Adrenal gland (tissue), 12 donors: ENCODE measurements around the gene DPY30. TPM values are rescaled to one million over a fixed set of nuclear protein-coding genes. Genes with fewer than 3 reads are reported as not detected.

Source experiments
- DNase-seq, 7 donors: peaks; one replicate each; pipeline ENCODE4 v3.0.0-alpha.2; 2019 to 2020
- H3K27ac ChIP-seq, 5 donors: fragments of 200-600 bp; sonication (generic) in 4 of 5; 1 replicate in 3 of 5; 2 replicates in 2 of 5; pipeline versions ENCODE4 v1.5.1 to v1.8.0; 2016 to 2020; ENCODE audit warnings: mild to moderate bottlenecking in 1 of 5
- H3K27me3 ChIP-seq: fragments of 200-600 bp; 2 replicates; pipeline ENCODE4 v1.8.0; 2021
- H3K36me3 ChIP-seq, 2 donors: fragments of 200-600 bp; replicated peaks in 1 of 2; 1 replicate in 1 of 2; 2 replicates in 1 of 2; pipeline versions ENCODE4 v1.5.1 to v1.8.0; 2018 to 2022
- H3K4me1 ChIP-seq, 2 donors: fragments of 200-600 bp; replicated peaks in 1 of 2; 1 replicate in 1 of 2; 2 replicates in 1 of 2; pipeline versions ENCODE4 v1.5.1 to v1.8.0; 2018 to 2021
- H3K4me3 ChIP-seq, 4 donors: fragments of 200-600 bp; sonication (generic) in 3 of 4; one replicate each; pipeline ENCODE4 v1.5.1; 2016 to 2018
- H3K9me3 ChIP-seq, 3 donors: fragments of 200-600 bp; sonication (generic) in 1 of 3; replicated peaks in 1 of 3; 1 replicate in 2 of 3; 2 replicates in 1 of 3; pipeline versions ENCODE4 v1.5.1 to v1.8.0; 2016 to 2021
- POLR2A ChIP-seq, 2 donors: fragments of 450-650 bp; IDR thresholded peaks; one replicate each; pipeline ENCODE4 v1.6.1; 2017; ENCODE audit warnings: antibody characterized with exemption in 2 of 2, mild to moderate bottlenecking in 2 of 2, moderate library complexity in 1 of 2
- WGBS, 4 donors: extraction: QIAGEN DNeasy Blood & Tissue Kit in 2 of 4; methylation state at CpG; one replicate each; pipeline versions ENCODE4 v1.1.5 to v1.1.7; 2013 to 2017; 5-methylcytosine and 5-hydroxymethylcytosine counted together
- intact Hi-C, 2 donors: fragments of 100-400 bp; cut with DNase I; formaldehyde crosslinking; loops; one replicate each; pipeline versions ENCODE4 v1.14.1 to v1.15.0; 2022 to 2023
- polyA plus RNA-seq, 3 donors: library from polyadenylated mRNA; stranded (reverse); fragments of 200-250 nt in 2 of 3; fragments of 350-450 nt in 1 of 3; fragmentation: Illumina TruSeq in 1 of 3; extraction: RNeasy Lipid Tissue Mini Kit (QIAGEN cat#74804) in 1 of 3; gene quantifications; one replicate each; pipeline ENCODE4 v1.2.3, GENCODE V29; 2013 to 2014
- total RNA-seq, 9 donors: library from RNA; depleted of rRNA in 4 of 9; stranded (reverse); fragments of >200 nt in 4 of 9; fragments of 120-200 nt in 1 of 9; fragmentation: NEBNext Ultra II Directional in 1 of 9; extraction: Animal tissue kit (Norgen Biotek cat#: 25700) in 1 of 9; gene quantifications; one replicate each; pipeline versions ENCODE4 v1.1.0 to v1.2.4, GENCODE V29; 2013 to 2023
- TF ChIP-seq, protein P1 (sequence below), 6 experiments: fragments of 450-650 bp in 4 of 6; fragments of 200-600 bp in 2 of 6; sonication (generic) in 1 of 6; IDR thresholded peaks; 1 replicate in 5 of 6; 2 replicates in 1 of 6; pipeline versions ENCODE4 v1.5.1 to v1.8.0; 2016 to 2021; ENCODE audit warnings: antibody characterized with exemption in 6 of 6, mild to moderate bottlenecking in 2 of 6, moderate library complexity in 1 of 6
- donor health status: healthy with polysubstance abuse.
- donor health status: Bipolar disorder and iron deficiency.
- donor health status: DM: yes; HTN: yes; CAD: no.
- donor health status: DM: no; HTN: no; CAD: no.
- donor health status: DM: no; HTN: no; CAD: no.
- donor health status: DM: yes; HTN: yes; CAD: no.

The DPY30 gene
- total and polyA plus RNA-seq, 12 donors, result 69.5 to 177 (median 94.2) TPM

GRCh38 chr2:32002406-32002805 lies 37.2 kb downstream of the DPY30 start:
- no peak overlapping the region for H3K27ac ChIP-seq
- intact Hi-C loops, result no loop called here
- peaks cover 0 to 13% of the 10 kb centered on the region in 2 donors for H3K4me1 ChIP-seq
- 89 to 93% (median 92%) methylated on average over 3 of the region's 3 CpGs for WGBS, 4 donors
- no peak for TF ChIP-seq POLR2A (IDR thresholded peaks at IDR 0.05)
- TF ChIP-seq, protein P1, sequence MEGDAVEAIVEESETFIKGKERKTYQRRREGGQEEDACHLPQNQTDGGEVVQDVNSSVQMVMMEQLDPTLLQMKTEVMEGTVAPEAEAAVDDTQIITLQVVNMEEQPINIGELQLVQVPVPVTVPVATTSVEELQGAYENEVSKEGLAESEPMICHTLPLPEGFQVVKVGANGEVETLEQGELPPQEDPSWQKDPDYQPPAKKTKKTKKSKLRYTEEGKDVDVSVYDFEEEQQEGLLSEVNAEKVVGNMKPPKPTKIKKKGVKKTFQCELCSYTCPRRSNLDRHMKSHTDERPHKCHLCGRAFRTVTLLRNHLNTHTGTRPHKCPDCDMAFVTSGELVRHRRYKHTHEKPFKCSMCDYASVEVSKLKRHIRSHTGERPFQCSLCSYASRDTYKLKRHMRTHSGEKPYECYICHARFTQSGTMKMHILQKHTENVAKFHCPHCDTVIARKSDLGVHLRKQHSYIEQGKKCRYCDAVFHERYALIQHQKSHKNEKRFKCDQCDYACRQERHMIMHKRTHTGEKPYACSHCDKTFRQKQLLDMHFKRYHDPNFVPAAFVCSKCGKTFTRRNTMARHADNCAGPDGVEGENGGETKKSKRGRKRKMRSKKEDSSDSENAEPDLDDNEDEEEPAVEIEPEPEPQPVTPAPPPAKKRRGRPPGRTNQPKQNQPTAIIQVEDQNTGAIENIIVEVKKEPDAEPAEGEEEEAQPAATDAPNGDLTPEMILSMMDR (IDR thresholded peaks at IDR 0.05), result no peak
- H3K27me3 ChIP-seq, result no peaks in the 10 kb centered on the region
- no peaks in the 10 kb centered on the region for H3K36me3 ChIP-seq
- no peak for DNase-seq
- H3K9me3 ChIP-seq, result no peaks in the 10 kb centered on the region
- no peak overlapping the region for H3K4me3 ChIP-seq

GRCh38 chr2:31999438-31999837 lies 40.2 kb downstream of the DPY30 start:
- Histone ChIP-seq H3K36me3 (no peaks in the 10 kb centered on the region), H3K9me3 (no peaks in the 10 kb centered on the region), H3K4me3 (no peak overlapping the region), H3K27me3 (no peaks in the 10 kb centered on the region), H3K27ac (no peak overlapping the region), H3K4me1 (no peaks in the 10 kb centered on the region)
- WGBS, 4 donors, result 97 to 100% (median 99%) methylated on average over 4 of the region's 4 CpGs
- TF ChIP-seq POLR2A (IDR thresholded peaks at IDR 0.05), result no peak
- TF ChIP-seq, protein P1 (IDR thresholded peaks at IDR 0.05), result no peak
- intact Hi-C loops, result no loop called here
- no peak for DNase-seq

DNA sequence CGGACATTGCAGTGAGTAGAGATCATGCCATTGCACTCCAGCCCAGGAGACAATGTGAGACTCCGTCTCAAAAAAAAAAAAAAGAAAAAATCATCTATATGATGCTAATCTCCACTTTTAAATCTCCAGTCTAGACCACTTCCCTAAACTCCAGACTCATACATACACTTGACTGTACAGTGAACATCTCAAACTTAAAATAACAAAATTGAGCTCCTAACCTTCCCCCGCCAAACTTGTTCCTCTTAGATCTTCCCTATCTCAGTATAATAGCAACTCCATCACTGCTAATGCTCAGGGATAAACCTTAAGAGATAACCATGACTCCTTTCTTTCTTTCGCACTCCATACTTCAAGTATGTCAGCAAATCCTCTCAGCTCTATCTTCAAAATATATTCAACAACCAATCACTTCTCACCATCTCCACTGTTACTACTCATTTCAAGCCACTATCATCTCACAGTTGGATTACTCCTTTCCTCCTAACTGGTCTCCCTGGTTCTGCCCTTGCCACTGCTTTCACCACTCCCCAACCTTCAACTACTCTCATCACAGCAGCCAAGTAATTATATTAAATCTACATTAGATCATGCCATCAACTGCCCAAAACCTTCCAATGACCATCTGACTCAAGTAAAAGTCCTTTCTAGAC lies 40.7 kb downstream of the DPY30 start:
- no peak for TF ChIP-seq POLR2A (IDR thresholded peaks at IDR 0.05)
- TF ChIP-seq, protein P1 (IDR thresholded peaks at IDR 0.05), result no peak
- H3K27me3 ChIP-seq, result no peaks in the 10 kb centered on the region
- no peak for DNase-seq
- H3K4me3 ChIP-seq, result no peak overlapping the region
- no peak overlapping the region for H3K27ac ChIP-seq
- no peaks in the 10 kb centered on the region for H3K9me3 ChIP-seq
- no peaks in the 10 kb centered on the region for H3K36me3 ChIP-seq
- intact Hi-C loops, result no loop called here
- no peaks in the 10 kb centered on the region for H3K4me1 ChIP-seq
- 88 to 89% (median 89%) methylated on average over 4 of the region's 4 CpGs for WGBS, 4 donors

DNA sequence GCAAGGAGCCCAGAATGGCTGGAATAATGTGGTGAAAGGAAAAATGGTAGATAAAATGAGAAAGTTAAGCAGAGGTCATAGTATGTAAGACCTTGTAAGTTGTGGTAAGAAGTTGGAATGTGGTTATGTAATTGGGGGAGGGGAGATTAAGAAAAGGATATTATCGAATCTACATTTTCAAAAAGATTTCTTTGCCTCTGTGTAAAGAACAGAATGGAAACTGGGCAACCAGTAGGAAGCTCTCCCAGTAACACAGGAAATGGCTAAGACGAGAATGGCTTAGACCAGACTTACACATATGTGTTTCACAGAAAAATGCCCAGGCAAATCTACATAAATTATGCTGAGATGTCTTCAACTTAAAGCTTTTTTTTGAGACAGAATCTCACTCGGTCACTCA lies 42.0 kb downstream of the DPY30 start:
- 70 to 83% (median 79%) methylated on average over 3 of the region's 3 CpGs for WGBS, 4 donors
- Histone ChIP-seq H3K4me1 (no peaks in the 10 kb centered on the region), H3K27ac (no peak overlapping the region), H3K36me3 (no peaks in the 10 kb centered on the region), H3K4me3 (no peak overlapping the region), H3K27me3 (no peaks in the 10 kb centered on the region), H3K9me3 (no peaks in the 10 kb centered on the region)
- DNase-seq, result no peak
- TF ChIP-seq POLR2A (IDR thresholded peaks at IDR 0.05), result no peak
- TF ChIP-seq, protein P1 (IDR thresholded peaks at IDR 0.05), result no peak
- intact Hi-C loops, result no loop called here
